Upper lobe of left lung (tissue), 6 donors: Measurements from ENCODE around the gene KLHL40. TPM values are rescaled to one million over a fixed set of nuclear protein-coding genes. Genes with fewer than 3 reads are reported as not detected.

Source experiments
- ATAC-seq, 2 donors: fragments of 200-7000 bp; cut with Tn5 transposase; one replicate each; pipeline ENCODE4 v1.9.1; 2022; ENCODE audit warnings: mild to moderate bottlenecking in 2 of 2, moderate library complexity in 2 of 2; ENCODE audit not compliant: low FRiP score in 2 of 2
- DNase-seq, 2 donors: peaks; one replicate each; pipeline ENCODE4 v3.0.0-alpha.2; 2019 to 2020
- H3K27ac ChIP-seq, 4 donors: fragments of 200-600 bp; sonication (generic); one replicate each; pipeline ENCODE4 v1.5.1; 2016 to 2019
- H3K27me3 ChIP-seq, 4 donors: fragments of 200-600 bp; sonication (generic); one replicate each; pipeline ENCODE4 v1.5.1; 2017 to 2019
- H3K36me3 ChIP-seq, 4 donors: fragments of 200-600 bp; sonication (generic); one replicate each; pipeline ENCODE4 v1.5.1; 2016 to 2019
- H3K4me1 ChIP-seq, 4 donors: fragments of 200-600 bp; sonication (generic); one replicate each; pipeline ENCODE4 v1.5.1; 2018 to 2019
- H3K4me3 ChIP-seq, 4 donors: fragments of 200-600 bp; sonication (generic); one replicate each; pipeline ENCODE4 v1.5.1; 2017 to 2019; ENCODE audit warnings: mild to moderate bottlenecking in 2 of 4, moderate library complexity in 1 of 4
- H3K9me3 ChIP-seq, 4 donors: fragments of 200-600 bp; sonication (generic); one replicate each; pipeline ENCODE4 v1.5.1; 2018 to 2019
- CTCF ChIP-seq, 6 experiments: fragments of 450-650 bp in 4 of 6; fragments of 200-600 bp in 2 of 6; sonication (generic) in 2 of 6; IDR thresholded peaks; one replicate each; pipeline ENCODE4 v1.5.1; 2016 to 2019; ENCODE audit warnings: antibody characterized with exemption in 6 of 6
- EP300 ChIP-seq, 4 donors: sonication (generic); formaldehyde crosslinking; IDR thresholded peaks; one replicate each; pipeline ENCODE4 v1.5.1; 2017; ENCODE audit warnings: antibody characterized with exemption in 4 of 4, control low read depth in 2 of 4
- POLR2A ChIP-seq, 4 donors: fragments of 450-650 bp; IDR thresholded peaks; one replicate each; pipeline ENCODE4 v1.5.1; 2016 to 2017; ENCODE audit warnings: antibody characterized with exemption in 4 of 4, mild to moderate bottlenecking in 2 of 4
- POLR2AphosphoS5 ChIP-seq, 2 donors: sonication (generic); formaldehyde crosslinking; IDR thresholded peaks; one replicate each; pipeline ENCODE4 v1.5.1; 2017; ENCODE audit warnings: antibody characterized with exemption in 2 of 2
- WGBS, 2 donors: methylation state at CpG; one replicate each; pipeline ENCODE4 v1.1.5; 2017 to 2018; 5-methylcytosine and 5-hydroxymethylcytosine counted together
- total RNA-seq, 6 donors: library from RNA; depleted of rRNA in 4 of 6; stranded (reverse); fragments of >200 nt in 4 of 6; gene quantifications; one replicate each; pipeline versions ENCODE4 v1.1.0 to v1.2.1, GENCODE V29; 2016 to 2021
- donor health status: DM: no; HTN: no; CAD: no; lungs with moderate emphysema.
- donor health status: DM: no; HTN: yes; CAD: no; lungs with severe emphysema.

KLHL40 gene
- total RNA-seq, 6 donors from 2014 or later, result not detected

GRCh38 chr3:42649783-42650182 is 35.6 kb upstream of the KLHL40 start:
- Histone ChIP-seq H3K9me3 (no peaks in the 10 kb centered on the region), H3K4me1 (peaks cover 21 to 35% (median 26%) of the 10 kb centered on the region in 4 donors), H3K4me3 (no peak overlapping the region), H3K36me3 (peaks cover 15 to 43% (median 26%) of the 10 kb centered on the region in 4 donors), H3K27ac (peak overlapping the region in 1 of 4 donors; percentile 32), H3K27me3 (no peaks in the 10 kb centered on the region)
- DNase-seq (no peak), ATAC-seq (no peak)
- 90 to 94% methylated on average over 4 of the region's 4 CpGs for WGBS, 2 donors
- TF ChIP-seq POLR2A (IDR thresholded peaks at IDR 0.05) (no peak), EP300 (IDR thresholded peaks at IDR 0.05) (no peak), POLR2AphosphoS5 (IDR thresholded peaks at IDR 0.05) (no peak), CTCF (IDR thresholded peaks at IDR 0.05) (no peak)

GRCh38 chr3:42651248-42652091 is 33.9 kb upstream of the KLHL40 start:
- Histone ChIP-seq H3K4me1 (peaks cover 33 to 48% (median 39%) of the 10 kb centered on the region in 4 donors), H3K9me3 (no peaks in the 10 kb centered on the region), H3K27ac (peak overlapping the region in 1 of 4 donors; percentile 90), H3K27me3 (no peaks in the 10 kb centered on the region), H3K4me3 (no peak overlapping the region), H3K36me3 (peaks cover 2 to 26% (median 14%) of the 10 kb centered on the region in 4 donors)
- 82 to 90% methylated on average over 8 to 9 of the region's 9 CpGs for WGBS, 2 donors
- no peak for TF ChIP-seq CTCF (IDR thresholded peaks at IDR 0.05)
- TF ChIP-seq POLR2AphosphoS5 (IDR thresholded peaks at IDR 0.05), result no peak
- no peak for TF ChIP-seq POLR2A (IDR thresholded peaks at IDR 0.05)
- no peak for TF ChIP-seq EP300 (IDR thresholded peaks at IDR 0.05)
- ATAC-seq, result no peak
- no peak for DNase-seq

- H3K27me3 ChIP-seq, result no peaks in the 10 kb centered on the region
- TF ChIP-seq CTCF (IDR thresholded peaks at IDR 0.05), result no peak
- TF ChIP-seq POLR2A (IDR thresholded peaks at IDR 0.05), result no peak
- no peak for TF ChIP-seq POLR2AphosphoS5 (IDR thresholded peaks at IDR 0.05)
- TF ChIP-seq EP300 (IDR thresholded peaks at IDR 0.05), result no peak
- 38 to 80% methylated on average over 1 of the region's 1 CpG for WGBS, 2 donors
- peak overlapping the region; percentile 81 to 96 (median 92) for H3K27ac ChIP-seq
- DNase-seq, result no peak
- peaks cover 2 to 19% (median 7%) of the 10 kb centered on the region in 4 donors for H3K36me3 ChIP-seq
- H3K4me3 ChIP-seq, result peak overlapping the region in 2 of 4 donors; percentile 83 to 85
- H3K9me3 ChIP-seq, result no peaks in the 10 kb centered on the region
- no peak for ATAC-seq
- H3K4me1 ChIP-seq, result peaks cover 33 to 48% (median 39%) of the 10 kb centered on the region in 4 donors
These were observed 33.1 kb upstream of the KLHL40 start for GRCh38 chr3:42652251-42652610.

GRCh38 chr3:42652611-42653302 is 32.6 kb upstream of the KLHL40 start:
- TF ChIP-seq POLR2A (IDR thresholded peaks at IDR 0.05), result peak in 2 of 4 donors; percentile 39 to 83
- peak; percentile 45 to 84 for TF ChIP-seq POLR2AphosphoS5 (IDR thresholded peaks at IDR 0.05)
- no peak for TF ChIP-seq CTCF (IDR thresholded peaks at IDR 0.05)
- TF ChIP-seq EP300 (IDR thresholded peaks at IDR 0.05), result no peak
- peaks cover 33 to 48% (median 39%) of the 10 kb centered on the region in 4 donors for H3K4me1 ChIP-seq
- H3K36me3 ChIP-seq, result peaks cover 0 to 14% (median 2%) of the 10 kb centered on the region in 4 donors
- WGBS, 2 donors, result 29 to 43% methylated on average over 5 to 7 of the region's 7 CpGs
- peak overlapping the region in 3 of 4 donors; percentile 83 to 85 (median 85) for H3K4me3 ChIP-seq
- no peaks in the 10 kb centered on the region for H3K27me3 ChIP-seq
- ATAC-seq, result peak; percentile 81 to 83
- DNase-seq, result peak in 1 of 2 donors; percentile 86
- peak overlapping the region; percentile 81 to 96 (median 92) for H3K27ac ChIP-seq
- H3K9me3 ChIP-seq, result no peaks in the 10 kb centered on the region
